GM23338 (cell line): ENCODE results near the gene ZNF185.

Experiments used
- CREB1 ChIP-seq: fragments of 250-450 bp; sonication (Bioruptor Pico); IDR thresholded peaks from 2 replicates; pipeline ENCODE4 v1.5.0; 2020; ENCODE audit warnings: low read depth, mild to moderate bottlenecking, moderate library complexity
- EZH2 ChIP-seq: fragments of 200-600 bp; sonication (generic); IDR thresholded peaks from one replicate; pipeline ENCODE4 v1.8.0; 2017; ENCODE audit warnings: antibody characterized with exemption, mild to moderate bottlenecking, low read depth; ENCODE audit not compliant: unreplicated experiment
- EZH2phosphoT487 ChIP-seq: fragments of 200-600 bp; sonication (generic); IDR thresholded peaks from one replicate; pipeline ENCODE4 v1.8.1; 2018; ENCODE audit warnings: antibody characterized with exemption; ENCODE audit not compliant: unreplicated experiment
- JUNB ChIP-seq: IDR thresholded peaks from one replicate; pipeline ENCODE4 v1.6.1; 2016; ENCODE audit warnings: antibody characterized with exemption; ENCODE audit not compliant: unreplicated experiment
- NANOG ChIP-seq: IDR thresholded peaks from 2 replicates; pipeline ENCODE4 v1.6.1; 2016; ENCODE audit warnings: antibody characterized with exemption, borderline replicate concordance
- POLR2AphosphoS5 ChIP-seq: IDR thresholded peaks from 2 replicates; pipeline ENCODE4 v1.6.1; 2016; ENCODE audit warnings: antibody characterized with exemption, low read depth
- STAT1 ChIP-seq: IDR thresholded peaks from one replicate; pipeline ENCODE4 v1.6.1; 2016; ENCODE audit warnings: antibody characterized with exemption; ENCODE audit not compliant: unreplicated experiment
- ZNF114 ChIP-seq: fragments of 250-450 bp; sonication (Bioruptor Pico); IDR thresholded peaks from 2 replicates; pipeline ENCODE4 v1.5.0; 2020; ENCODE audit warnings: mild to moderate bottlenecking, moderate library complexity
- TF ChIP-seq, protein P1 (sequence below), 2 experiments: fragments of 200-600 bp in 1 of 2; sonication (generic) in 1 of 2; conservative IDR thresholded peaks; 2 replicates each; pipeline versions ENCODE4 v1.5.1 to v1.6.1; 2016 to 2017; ENCODE audit warnings: antibody characterized with exemption in 2 of 2, low read depth in 2 of 2, mild to moderate bottlenecking in 2 of 2, moderate library complexity in 1 of 2
- TF ChIP-seq, protein P2 (sequence below): IDR thresholded peaks from one replicate; pipeline ENCODE4 v1.6.1; 2018; ENCODE audit warnings: antibody characterized with exemption; ENCODE audit not compliant: unreplicated experiment
- TF ChIP-seq, protein P3 (sequence below): IDR thresholded peaks from 2 replicates; pipeline ENCODE4 v1.6.1; 2016; ENCODE audit warnings: antibody characterized with exemption

DNA sequence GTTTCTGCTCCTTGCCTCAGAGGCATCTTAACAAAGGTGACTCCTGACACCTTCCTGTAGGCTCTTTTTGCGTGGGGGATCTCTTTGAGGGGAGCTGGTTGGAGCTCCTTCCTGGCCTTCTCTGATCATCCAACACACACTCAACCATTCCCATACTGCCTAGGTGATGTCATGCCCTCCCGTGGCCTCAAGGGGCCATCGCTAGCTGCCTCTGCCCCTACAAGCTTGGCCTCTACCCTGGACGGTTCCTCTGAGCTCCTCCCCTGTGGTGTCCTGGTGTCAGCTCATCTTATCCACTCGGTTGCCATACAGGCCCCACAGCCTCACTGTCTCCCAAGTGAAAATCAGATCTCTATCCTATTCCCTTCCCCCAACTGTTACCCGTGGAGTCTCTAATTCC, 13.7 kb upstream of the ZNF185 start:
- TF ChIP-seq, protein P1, sequence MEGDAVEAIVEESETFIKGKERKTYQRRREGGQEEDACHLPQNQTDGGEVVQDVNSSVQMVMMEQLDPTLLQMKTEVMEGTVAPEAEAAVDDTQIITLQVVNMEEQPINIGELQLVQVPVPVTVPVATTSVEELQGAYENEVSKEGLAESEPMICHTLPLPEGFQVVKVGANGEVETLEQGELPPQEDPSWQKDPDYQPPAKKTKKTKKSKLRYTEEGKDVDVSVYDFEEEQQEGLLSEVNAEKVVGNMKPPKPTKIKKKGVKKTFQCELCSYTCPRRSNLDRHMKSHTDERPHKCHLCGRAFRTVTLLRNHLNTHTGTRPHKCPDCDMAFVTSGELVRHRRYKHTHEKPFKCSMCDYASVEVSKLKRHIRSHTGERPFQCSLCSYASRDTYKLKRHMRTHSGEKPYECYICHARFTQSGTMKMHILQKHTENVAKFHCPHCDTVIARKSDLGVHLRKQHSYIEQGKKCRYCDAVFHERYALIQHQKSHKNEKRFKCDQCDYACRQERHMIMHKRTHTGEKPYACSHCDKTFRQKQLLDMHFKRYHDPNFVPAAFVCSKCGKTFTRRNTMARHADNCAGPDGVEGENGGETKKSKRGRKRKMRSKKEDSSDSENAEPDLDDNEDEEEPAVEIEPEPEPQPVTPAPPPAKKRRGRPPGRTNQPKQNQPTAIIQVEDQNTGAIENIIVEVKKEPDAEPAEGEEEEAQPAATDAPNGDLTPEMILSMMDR (conservative IDR thresholded peaks at IDR 0.05; ENCODE audit: low read depth in 2 of 2), result peak; percentile 16 to 41; a peak in 3 of 4 replicates
- TF ChIP-seq EZH2phosphoT487 (no peak), JUNB (no peak), EZH2 (no peak), POLR2AphosphoS5 (no peak), STAT1 (no peak), CREB1 (no peak), NANOG (no peak), ZNF114 (CRISPR knock-in tag) (no peak)
- TF ChIP-seq, protein P2, sequence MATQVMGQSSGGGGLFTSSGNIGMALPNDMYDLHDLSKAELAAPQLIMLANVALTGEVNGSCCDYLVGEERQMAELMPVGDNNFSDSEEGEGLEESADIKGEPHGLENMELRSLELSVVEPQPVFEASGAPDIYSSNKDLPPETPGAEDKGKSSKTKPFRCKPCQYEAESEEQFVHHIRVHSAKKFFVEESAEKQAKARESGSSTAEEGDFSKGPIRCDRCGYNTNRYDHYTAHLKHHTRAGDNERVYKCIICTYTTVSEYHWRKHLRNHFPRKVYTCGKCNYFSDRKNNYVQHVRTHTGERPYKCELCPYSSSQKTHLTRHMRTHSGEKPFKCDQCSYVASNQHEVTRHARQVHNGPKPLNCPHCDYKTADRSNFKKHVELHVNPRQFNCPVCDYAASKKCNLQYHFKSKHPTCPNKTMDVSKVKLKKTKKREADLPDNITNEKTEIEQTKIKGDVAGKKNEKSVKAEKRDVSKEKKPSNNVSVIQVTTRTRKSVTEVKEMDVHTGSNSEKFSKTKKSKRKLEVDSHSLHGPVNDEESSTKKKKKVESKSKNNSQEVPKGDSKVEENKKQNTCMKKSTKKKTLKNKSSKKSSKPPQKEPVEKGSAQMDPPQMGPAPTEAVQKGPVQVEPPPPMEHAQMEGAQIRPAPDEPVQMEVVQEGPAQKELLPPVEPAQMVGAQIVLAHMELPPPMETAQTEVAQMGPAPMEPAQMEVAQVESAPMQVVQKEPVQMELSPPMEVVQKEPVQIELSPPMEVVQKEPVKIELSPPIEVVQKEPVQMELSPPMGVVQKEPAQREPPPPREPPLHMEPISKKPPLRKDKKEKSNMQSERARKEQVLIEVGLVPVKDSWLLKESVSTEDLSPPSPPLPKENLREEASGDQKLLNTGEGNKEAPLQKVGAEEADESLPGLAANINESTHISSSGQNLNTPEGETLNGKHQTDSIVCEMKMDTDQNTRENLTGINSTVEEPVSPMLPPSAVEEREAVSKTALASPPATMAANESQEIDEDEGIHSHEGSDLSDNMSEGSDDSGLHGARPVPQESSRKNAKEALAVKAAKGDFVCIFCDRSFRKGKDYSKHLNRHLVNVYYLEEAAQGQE, result no peak
- TF ChIP-seq, protein P3, sequence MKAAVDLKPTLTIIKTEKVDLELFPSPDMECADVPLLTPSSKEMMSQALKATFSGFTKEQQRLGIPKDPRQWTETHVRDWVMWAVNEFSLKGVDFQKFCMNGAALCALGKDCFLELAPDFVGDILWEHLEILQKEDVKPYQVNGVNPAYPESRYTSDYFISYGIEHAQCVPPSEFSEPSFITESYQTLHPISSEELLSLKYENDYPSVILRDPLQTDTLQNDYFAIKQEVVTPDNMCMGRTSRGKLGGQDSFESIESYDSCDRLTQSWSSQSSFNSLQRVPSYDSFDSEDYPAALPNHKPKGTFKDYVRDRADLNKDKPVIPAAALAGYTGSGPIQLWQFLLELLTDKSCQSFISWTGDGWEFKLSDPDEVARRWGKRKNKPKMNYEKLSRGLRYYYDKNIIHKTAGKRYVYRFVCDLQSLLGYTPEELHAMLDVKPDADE, result no peak
